Measurements from ENCODE around the gene ETFB. TPM values are rescaled to one million over a fixed set of nuclear protein-coding genes. Genes with fewer than 3 reads are reported as not detected.

ETFB gene
- total and polyA plus RNA-seq, 9 of the 15 experiments (the other 6 are each of a cell fraction or from before 2014, with no cell fraction given), result 18.1 to 143 (median 96.1) TPM

- TF ChIP-seq ZBTB11 (CRISPR knock-in tag; IDR thresholded peaks at IDR 0.05) (no peak), TEAD4 (IDR thresholded peaks at IDR 0.05; ENCODE audit: low read length) (0 out of 2 replicates have a peak, but pooled peaks have one; percentile 1), TEAD4 (CRISPR knock-in tag; IDR thresholded peaks at IDR 0.05; ENCODE audit: borderline replicate concordance) (no peak), FOXM1 (IDR thresholded peaks at IDR 0.05; ENCODE audit: low read depth) (no peak), FOXM1 (CRISPR knock-in tag; IDR thresholded peaks at IDR 0.05; ENCODE audit: low read depth) (0 out of 2 replicates have a peak, but pooled peaks have one; percentile 19), SNIP1 (IDR thresholded peaks at IDR 0.05; ENCODE audit: low read depth) (no peak), ZNF695 (CRISPR knock-in tag; IDR thresholded peaks at IDR 0.05) (no peak), TEAD2 (tag; IDR thresholded peaks at IDR 0.05) (no peak), ARID1B (IDR thresholded peaks at IDR 0.05) (peak; percentile 42; the same call in 1 of the 2 replicates), ZBTB5 (IDR thresholded peaks at IDR 0.05) (peak; percentile 78), STAG1 (CRISPR knock-in tag; IDR thresholded peaks at IDR 0.05; ENCODE audit: borderline replicate concordance) (no peak), PHF8 (IDR thresholded peaks at IDR 0.05; ENCODE audit: borderline replicate concordance, low read length) (peak; percentile 64; the same call in 1 of the 2 replicates), ZNF121 (CRISPR knock-in tag; conservative IDR thresholded peaks at IDR 0.05) (no peak)
Observed at GRCh38 chr19:51366389-51367254, 434 bp upstream of the ETFB start (continued).

Measured in K562 (cell line).